Effector CD8-positive, alpha-beta T cell (primary cell): ENCODE data around the gene HJV.
A peak's percentile ranks its signal among the peaks of the same experiment; 100 is the strongest.

ENCODE experiments used
- DNase-seq: peaks from one replicate; lab custom pipeline; 2025; lab: John Stamatoyannopoulos, UW

The HJV gene

DNA sequence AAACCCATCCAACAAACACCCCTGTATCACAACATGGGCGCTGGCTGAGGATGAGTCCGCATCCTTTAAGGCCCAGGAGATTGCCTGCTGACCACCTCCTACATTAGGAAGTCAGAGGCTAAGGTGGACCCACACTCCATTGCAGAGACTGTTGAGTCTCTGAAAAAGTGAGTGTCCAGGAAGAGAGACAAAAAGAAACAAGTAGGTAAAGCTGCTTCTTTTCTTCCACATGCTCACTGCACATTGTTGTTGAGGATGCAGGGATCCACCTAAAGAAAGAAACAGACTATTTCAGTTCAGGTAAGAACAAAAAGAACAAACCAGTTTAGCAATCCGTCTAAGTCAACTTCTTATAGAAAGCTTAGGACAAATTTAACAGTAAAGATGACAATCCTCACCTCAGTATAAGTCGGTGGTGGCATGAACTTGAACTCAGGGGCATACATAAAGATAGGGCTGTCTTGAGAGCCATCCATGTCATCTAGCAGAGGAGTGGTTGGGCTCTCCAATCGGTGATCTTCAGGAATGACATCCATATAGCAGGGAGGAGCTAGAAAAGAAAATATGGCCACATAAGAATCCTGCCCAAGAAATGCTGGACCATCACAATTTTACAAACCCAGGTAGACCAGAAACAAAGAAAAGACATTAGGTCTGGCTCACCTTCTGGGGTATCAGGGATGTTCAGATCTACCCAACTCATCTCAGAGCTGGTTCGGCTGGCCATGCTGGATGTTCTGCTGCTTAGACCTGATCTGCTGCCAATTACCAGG, 27.7 kb downstream of the HJV start:
- no peak for DNase-seq

- DNase-seq = no peak
Measured at GRCh38 chr1:145992958-145993617, 28.4 kb downstream of the HJV start.

DNA sequence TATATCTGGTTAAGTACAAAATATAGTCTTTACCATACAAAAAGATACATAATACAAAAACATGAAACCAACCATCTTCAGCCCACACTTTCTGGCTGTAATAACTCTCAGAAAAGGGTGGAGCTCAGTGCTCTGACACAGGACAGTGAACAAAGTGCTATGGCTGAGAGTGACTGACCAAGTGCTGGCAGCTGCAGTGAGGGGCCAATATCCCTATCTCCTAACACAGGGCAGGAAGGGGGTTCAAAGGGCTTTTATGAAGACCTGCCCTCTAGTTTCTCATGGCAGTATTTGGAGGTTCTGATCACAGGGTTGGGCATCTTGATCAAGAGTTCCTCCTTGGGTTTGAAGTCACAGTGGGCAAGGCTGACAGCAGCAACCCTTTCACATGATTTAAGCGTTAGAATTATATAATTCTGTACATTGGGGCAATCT, 29.0 kb downstream of the HJV start:
- no peak for DNase-seq

- DNase-seq = no peak
Measured at GRCh38 chr1:145991735-145992412, 29.7 kb downstream of the HJV start.

DNA sequence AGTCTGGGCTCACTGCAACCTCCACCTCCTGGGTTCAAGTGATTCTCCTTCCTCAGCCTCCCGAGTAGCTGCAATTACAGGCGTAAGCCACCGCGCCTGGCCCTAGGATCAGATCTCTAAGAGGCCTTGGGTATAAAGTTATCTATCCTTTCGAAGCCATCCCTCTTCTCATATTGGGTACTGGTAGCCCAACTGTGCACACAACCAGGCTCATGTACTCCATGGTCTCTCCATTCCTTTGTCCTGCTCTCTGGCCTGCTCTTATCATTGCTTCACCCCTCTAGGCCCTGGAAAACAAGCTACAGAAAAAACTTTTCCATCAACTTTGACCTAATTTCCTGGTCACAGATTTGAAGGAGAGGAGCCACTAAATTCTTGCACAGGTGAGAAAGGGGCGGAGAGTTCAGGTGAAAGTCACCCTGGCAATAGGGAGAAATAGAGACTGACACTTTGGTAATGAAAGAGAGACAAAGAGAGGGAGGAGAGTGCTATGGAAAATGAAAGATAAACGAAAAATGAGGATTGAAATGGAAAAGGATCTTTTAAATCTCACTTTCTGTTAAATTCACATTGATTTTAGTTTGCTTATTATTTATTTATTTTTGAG, 31.2 kb downstream of the HJV start:
- no peak for DNase-seq

DNA sequence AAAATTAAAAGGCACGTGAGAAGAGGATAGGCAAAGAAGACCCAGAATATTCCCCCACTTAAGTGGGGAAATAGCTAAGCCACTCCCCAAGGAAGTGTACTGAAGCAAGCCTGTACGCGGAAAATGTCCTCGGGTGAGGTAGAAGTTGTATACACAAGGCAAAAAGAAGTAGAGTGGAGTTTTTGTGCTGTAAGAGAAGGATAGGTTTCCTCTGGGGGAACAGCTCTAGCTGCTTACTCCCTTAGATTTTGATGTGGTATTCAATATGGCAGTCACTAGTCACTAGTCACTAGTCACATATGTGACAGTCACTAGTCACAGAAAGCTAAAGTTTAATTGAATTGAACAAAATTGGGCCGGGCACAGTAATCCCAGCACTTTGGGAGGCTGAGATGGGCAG, 32.8 kb downstream of the HJV start:
- DNase-seq = no peak

DNA sequence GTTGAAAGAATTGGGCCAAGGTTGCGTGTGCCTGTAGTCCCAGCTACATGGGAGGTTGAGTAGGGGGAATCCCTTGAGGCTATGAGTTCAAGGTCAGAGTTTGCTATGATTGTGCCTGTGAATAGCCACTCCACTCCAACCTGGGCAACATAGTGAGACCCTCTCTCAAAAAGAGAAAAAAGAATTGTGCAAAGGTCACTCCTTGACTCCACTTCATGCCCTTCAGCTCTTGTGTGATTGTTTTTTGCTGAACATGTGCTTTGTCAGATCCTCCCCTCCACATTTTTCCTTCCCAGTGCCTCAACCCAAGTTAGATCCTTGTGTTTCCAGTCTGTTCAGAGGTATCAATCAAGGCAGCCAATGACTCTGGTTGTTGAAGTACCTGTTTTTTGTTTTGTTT, 33.6 kb downstream of the HJV start:
- no peak for DNase-seq

- DNase-seq = no peak
Measured at GRCh38 chr1:145986551-145986950, 35.0 kb downstream of the HJV start.

DNA sequence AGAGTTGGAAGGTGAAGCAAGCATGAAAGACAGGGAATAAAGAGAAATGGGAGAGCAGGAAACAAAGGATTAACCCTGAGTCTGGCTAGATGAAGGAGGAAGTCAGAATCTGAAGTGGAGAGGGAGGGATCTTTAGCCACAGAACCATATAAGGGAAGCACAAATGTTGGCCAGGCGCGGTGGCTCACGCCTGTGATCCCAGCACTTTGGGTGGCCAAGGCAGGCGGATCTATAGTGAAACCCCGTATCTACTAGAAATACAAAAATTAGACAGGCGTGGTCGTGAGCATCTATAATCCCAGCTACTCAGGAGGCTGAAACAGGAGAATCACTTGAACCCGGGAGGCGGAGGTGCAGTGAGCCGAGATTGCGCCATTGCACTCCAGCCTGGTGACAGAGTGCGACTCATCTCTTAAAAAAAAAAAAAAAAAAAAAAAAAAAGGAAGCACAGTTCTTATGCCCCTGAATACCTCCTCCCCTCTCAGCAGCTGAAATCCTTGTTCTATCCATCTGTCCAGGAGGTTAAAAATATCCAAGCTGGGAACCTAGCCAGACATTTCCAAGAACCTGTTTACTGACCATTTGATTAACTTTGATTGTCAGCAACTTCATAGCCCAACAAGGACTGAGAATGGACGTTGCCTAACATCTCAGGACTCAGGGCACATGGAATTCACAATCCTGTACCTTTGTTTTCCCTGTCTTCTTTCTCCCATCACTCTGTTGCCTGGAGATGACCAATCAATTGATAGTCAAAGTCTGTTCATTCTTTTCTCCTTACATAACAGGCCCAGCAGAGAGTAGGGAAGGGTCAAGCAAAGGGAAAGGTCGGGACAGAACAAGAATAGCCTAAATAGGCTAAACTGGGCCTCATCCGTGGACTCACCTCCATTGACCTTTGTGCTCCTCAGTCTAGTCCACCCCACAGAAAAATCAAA, 35.8 kb downstream of the HJV start:
- DNase-seq = no peak

- DNase-seq = no peak
Measured at GRCh38 chr1:145985129-145985501, 36.4 kb downstream of the HJV start.

GRCh38 chr1:145983960-145984830, 37.3 kb downstream of the HJV start:
- no peak for DNase-seq

DNA sequence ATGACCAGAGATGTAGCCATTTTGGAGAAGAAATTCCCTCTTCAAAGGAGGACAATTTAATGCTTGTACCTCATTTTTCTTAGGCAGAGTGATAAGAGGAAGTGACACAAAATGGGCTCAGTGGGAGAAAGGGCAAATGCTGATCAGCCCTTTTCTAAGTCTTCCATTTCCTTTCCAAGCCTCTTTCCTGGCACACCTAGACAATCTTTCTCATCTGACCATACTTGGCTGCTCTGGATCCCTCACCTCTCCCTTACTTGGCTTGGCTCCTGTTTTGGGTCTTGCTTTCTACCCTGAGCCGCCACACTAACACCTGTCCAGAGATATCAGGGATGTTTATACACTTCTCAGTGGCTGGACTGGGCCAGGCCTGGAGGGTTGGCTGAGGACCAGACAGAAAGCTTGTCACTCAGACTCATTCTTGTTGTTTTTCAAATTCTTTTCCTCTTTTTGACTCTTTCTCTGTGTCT, 38.3 kb downstream of the HJV start:
- no peak for DNase-seq

GRCh38 chr1:145982010-145982723, 39.4 kb downstream of the HJV start:
- DNase-seq = no peak

DNA sequence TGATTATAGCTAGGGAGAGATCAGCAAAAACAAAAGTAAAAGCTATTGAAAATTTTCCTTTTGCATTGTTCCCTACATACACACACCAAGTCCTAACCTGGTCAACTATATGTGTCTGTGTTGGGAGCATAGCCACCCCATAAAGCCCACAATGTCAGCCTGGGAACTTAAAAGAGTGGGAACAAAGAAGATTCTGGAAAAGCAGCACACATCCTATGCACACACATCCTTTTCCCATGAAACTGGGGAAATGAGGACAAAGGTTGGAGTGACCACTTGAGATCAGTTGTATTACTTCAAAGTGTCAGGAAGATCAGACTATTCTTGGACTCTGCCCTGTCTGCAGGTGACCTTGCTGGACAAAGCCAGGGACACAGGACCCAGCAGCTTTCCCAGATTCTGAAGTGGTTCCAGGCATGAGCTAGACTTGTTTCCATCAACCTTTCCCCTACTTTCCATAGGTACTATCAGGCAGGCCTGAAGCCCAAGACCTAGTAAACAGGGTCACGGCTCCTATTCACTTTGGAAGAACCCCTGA, 41.0 kb downstream of the HJV start:
- no peak for DNase-seq

GRCh38 chr1:145979746-145980456, 41.6 kb downstream of the HJV start:
- DNase-seq = no peak

- DNase-seq = peak; percentile 64
Measured at GRCh38 chr1:145978854-145979745, 42.4 kb downstream of the HJV start.

- DNase-seq = no peak
Measured at GRCh38 chr1:145978471-145978853, 43.1 kb downstream of the HJV start.
